KG1 (cell line): ENCODE results near the gene ZCCHC24.

Source experiments
- DNase-seq: peaks from one replicate; lab custom pipeline; 2025; lab: John Stamatoyannopoulos, UW

Gene ZCCHC24

GRCh38 chr10:79360499-79361342, 84.7 kb downstream of the ZCCHC24 start:
- no peak for DNase-seq

GRCh38 chr10:79359816-79360498, 85.5 kb downstream of the ZCCHC24 start:
- no peak for DNase-seq

- DNase-seq: no peak
These were observed 86.6 kb downstream of the ZCCHC24 start for GRCh38 chr10:79358811-79359210.

GRCh38 chr10:79357180-79357579, 88.2 kb downstream of the ZCCHC24 start:
- no peak for DNase-seq

GRCh38 chr10:79356104-79356503, 89.3 kb downstream of the ZCCHC24 start:
- DNase-seq: peak; percentile 68

GRCh38 chr10:79355420-79356017, 89.9 kb downstream of the ZCCHC24 start:
- no peak for DNase-seq

GRCh38 chr10:79354615-79355014, 90.8 kb downstream of the ZCCHC24 start:
- no peak for DNase-seq

- DNase-seq: no peak
These were observed 91.3 kb downstream of the ZCCHC24 start for GRCh38 chr10:79354141-79354540.

- no peak for DNase-seq
These were observed 91.7 kb downstream of the ZCCHC24 start for GRCh38 chr10:79353726-79354125.

- no peak for DNase-seq
These were observed 92.4 kb downstream of the ZCCHC24 start for GRCh38 chr10:79353000-79353406.

- DNase-seq: no peak
These were observed 93.2 kb downstream of the ZCCHC24 start for GRCh38 chr10:79352035-79352877.

- DNase-seq: no peak
These were observed 94.1 kb downstream of the ZCCHC24 start for GRCh38 chr10:79351332-79351731.

GRCh38 chr10:79350407-79351154, 94.8 kb downstream of the ZCCHC24 start:
- no peak for DNase-seq

- no peak for DNase-seq
These were observed 95.5 kb downstream of the ZCCHC24 start for GRCh38 chr10:79349766-79350406.

- no peak for DNase-seq
These were observed 96.3 kb downstream of the ZCCHC24 start for GRCh38 chr10:79349072-79349491.

GRCh38 chr10:79348640-79348988, 96.8 kb downstream of the ZCCHC24 start:
- no peak for DNase-seq

GRCh38 chr10:79347894-79348639, 97.4 kb downstream of the ZCCHC24 start:
- DNase-seq: no peak

GRCh38 chr10:79347226-79347893, 98.1 kb downstream of the ZCCHC24 start, which contains the start of gene PPIF:
PPIF (plus strand) TSS chr10:79347469; CDS start chr10:79347549, 80 bp downstream.
- peak; percentile 91 for DNase-seq
